ENCODE measurements around the gene LAMB4. TPM values are rescaled to one million over a fixed set of nuclear protein-coding genes. Genes with fewer than 3 reads are reported as not detected.

LAMB4 gene
- total RNA-seq, 1 donor from 2014 or later = not detected

GRCh38 chr7:107977048-107977447 lies 153.1 kb downstream of the LAMB4 start:
- Mint-ChIP-seq H3K4me1 (no peaks in the 10 kb centered on the region), H3K27me3 (peaks cover 6% of the 10 kb centered on the region), H3K4me3 (no peak overlapping the region), H3K9me3 (no peaks in the 10 kb centered on the region), H3K27ac (no peak overlapping the region), H3K36me3 (ENCODE audit: low read depth) (no peaks in the 10 kb centered on the region)
- intact Hi-C loops (cut with micrococcal nuclease) = no loop called here
- no peak for ATAC-seq (ENCODE audit: low read depth)
- no peak for DNase-seq
- ChIA-PET CTCF (no interaction called here), POLR2A (no interaction called here)
- no peak for TF ChIP-seq CTCF (IDR thresholded peaks at IDR 0.05)

- ChIA-PET POLR2A (no interaction called here), CTCF (no interaction called here)
- TF ChIP-seq CTCF (IDR thresholded peaks at IDR 0.05) = no peak
- intact Hi-C loops (cut with micrococcal nuclease) = no loop called here
- Mint-ChIP-seq H3K27ac (no peak overlapping the region), H3K9me3 (no peaks in the 10 kb centered on the region), H3K4me3 (no peak overlapping the region), H3K4me1 (no peaks in the 10 kb centered on the region), H3K36me3 (ENCODE audit: low read depth) (no peaks in the 10 kb centered on the region), H3K27me3 (peaks cover 6% of the 10 kb centered on the region)
- DNase-seq = no peak
- ATAC-seq (ENCODE audit: low read depth) = no peak
Measured at GRCh38 chr7:107976620-107977019, 153.5 kb downstream of the LAMB4 start.

GRCh38 chr7:107975394-107976013 lies 154.7 kb downstream of the LAMB4 start:
- Mint-ChIP-seq H3K27ac (no peak overlapping the region), H3K9me3 (no peaks in the 10 kb centered on the region), H3K4me1 (no peaks in the 10 kb centered on the region), H3K4me3 (no peak overlapping the region), H3K36me3 (ENCODE audit: low read depth) (no peaks in the 10 kb centered on the region), H3K27me3 (peaks cover 6% of the 10 kb centered on the region)
- TF ChIP-seq CTCF (IDR thresholded peaks at IDR 0.05) = no peak
- intact Hi-C loops (cut with micrococcal nuclease) = no loop called here
- DNase-seq (no peak), ATAC-seq (ENCODE audit: low read depth) (no peak)
- ChIA-PET CTCF (no interaction called here), POLR2A (no interaction called here)

GRCh38 chr7:107973861-107974260 lies 156.3 kb downstream of the LAMB4 start:
- intact Hi-C loops (cut with micrococcal nuclease) = no loop called here
- Mint-ChIP-seq H3K36me3 (ENCODE audit: low read depth) (no peaks in the 10 kb centered on the region), H3K27me3 (peaks cover 6% of the 10 kb centered on the region), H3K4me1 (no peaks in the 10 kb centered on the region), H3K9me3 (no peaks in the 10 kb centered on the region), H3K4me3 (no peak overlapping the region), H3K27ac (no peak overlapping the region)
- TF ChIP-seq CTCF (IDR thresholded peaks at IDR 0.05) = no peak
- CTCF ChIA-PET = no interaction called here
- no peak for DNase-seq
- ATAC-seq (ENCODE audit: low read depth) = no peak
- POLR2A ChIA-PET = no interaction called here

Other genes with a start within 250 kb of the LAMB4 start
- 55.0 and 66.1 TPM in 2 replicates for gene DLD, start 239.2 kb downstream of the LAMB4 start, total RNA-seq
- not detected in 2 replicates for gene LAMB1, start 127.2 kb downstream of the LAMB4 start, total RNA-seq

Measured in activated B cell treated with CpG ODN at 0.5 μM for 24 hours (primary cell).